ENCODE results near the gene PLA2G3.
"Not testable (repeated sequence)": the region's sequence is repeated elsewhere in the genome, so short reads cannot be mapped to it uniquely, and the experiment has no call there.

The PLA2G3 gene

DNA sequence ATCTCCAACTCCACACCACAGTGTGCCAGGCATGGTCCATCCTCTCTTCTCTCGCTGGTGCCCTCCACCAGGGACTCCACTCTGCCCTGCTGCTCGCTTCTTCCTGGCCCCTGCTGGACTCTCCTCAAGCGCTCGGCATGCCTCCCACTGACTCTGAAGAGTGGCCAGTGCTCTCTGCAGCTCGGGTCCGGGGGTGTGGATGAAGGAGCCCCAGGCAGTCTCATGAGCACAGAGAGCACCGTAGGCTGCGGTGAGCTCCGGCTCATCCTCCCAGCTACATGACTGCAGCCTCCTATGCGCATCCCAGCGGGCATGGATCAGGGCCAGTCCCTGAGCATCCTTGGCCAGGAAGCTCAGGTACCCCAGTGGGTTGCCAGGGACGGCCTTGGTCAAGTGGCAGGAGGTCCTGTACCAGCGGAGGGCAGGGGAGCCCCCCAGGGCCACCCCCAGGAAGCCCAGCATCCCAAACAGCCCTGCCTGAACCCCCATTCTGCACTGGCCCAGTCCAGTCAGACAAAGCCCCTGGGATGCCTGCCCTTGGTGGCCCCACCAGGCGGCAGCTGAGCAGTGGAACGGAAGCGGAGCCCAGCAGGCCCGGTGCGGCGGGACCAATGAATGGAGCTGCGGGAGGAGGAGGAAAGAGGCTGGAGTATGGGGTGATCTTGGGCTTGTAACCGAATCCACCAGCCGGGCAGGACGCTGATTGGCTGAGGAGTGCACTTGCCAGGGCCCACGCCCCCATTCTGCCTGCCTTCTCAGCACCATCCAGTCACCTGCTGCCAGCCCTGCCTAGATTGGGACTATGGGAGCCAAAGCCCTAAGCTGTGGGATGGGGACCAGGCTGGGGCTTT is at the start of gene PLA2G3:
Gene PLA2G3 (minus strand): TSS at position 643 of the 851 bp plus-strand sequence. CDS start 154 bp downstream, at position 489.
- DNase-seq, result peak; percentile 57

GRCh38 chr22:31187627-31188026 is 47.3 kb upstream of the PLA2G3 start:
- no peak for DNase-seq

DNA sequence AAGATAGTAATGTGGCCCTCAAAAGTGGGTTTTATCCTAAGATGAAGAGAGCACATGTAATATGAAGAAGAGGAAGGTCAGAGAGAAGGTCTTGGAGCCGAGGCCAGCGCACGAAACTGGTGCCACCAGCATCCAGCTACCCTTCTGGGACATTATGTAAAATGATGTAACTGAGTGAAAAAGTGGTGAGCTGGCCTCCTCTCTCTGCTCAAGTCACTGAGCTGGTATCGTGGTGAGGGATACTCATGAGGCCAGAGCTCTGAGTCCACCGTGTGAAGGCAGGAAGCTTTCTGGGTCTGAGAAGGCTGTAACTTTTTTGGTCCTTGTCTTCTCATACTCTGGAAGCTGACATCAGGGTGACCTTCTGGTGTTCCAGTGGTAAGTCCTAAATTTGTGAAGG is 44.7 kb upstream of the PLA2G3 start:
- no peak for DNase-seq

- no peak for DNase-seq
Measured at GRCh38 chr22:31184015-31184414, 43.7 kb upstream of the PLA2G3 start.

DNA sequence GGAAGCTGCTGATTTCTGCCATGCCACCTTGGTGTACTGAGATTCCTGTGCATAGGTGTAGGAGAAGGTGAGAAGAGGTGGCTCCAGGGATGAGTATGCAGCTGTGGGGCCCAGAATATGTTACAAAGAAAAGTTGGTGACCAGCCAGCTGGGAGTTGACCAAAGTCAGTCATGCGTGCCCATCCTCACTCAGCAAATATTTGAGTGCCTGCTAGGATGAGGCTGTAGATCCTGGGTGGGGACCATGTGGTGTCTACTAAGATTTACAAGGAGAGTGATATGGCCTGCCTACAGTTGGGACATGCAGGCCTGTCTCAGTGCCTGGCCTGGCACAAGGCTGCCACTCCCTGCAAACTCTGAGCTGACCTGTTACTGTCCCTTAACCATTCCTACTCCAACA is 39.0 kb upstream of the PLA2G3 start:
- DNase-seq, result no peak

GRCh38 chr22:31178859-31179258 is 38.6 kb upstream of the PLA2G3 start:
- no peak for DNase-seq

- DNase-seq, result peak; percentile 93
Measured at GRCh38 chr22:31177420-31178162, 37.3 kb upstream of the PLA2G3 start.

GRCh38 chr22:31176923-31177322 is 36.6 kb upstream of the PLA2G3 start:
- no peak for DNase-seq

- peak; percentile 92 for DNase-seq
Measured at GRCh38 chr22:31173386-31174145, 33.3 kb upstream of the PLA2G3 start.

DNA sequence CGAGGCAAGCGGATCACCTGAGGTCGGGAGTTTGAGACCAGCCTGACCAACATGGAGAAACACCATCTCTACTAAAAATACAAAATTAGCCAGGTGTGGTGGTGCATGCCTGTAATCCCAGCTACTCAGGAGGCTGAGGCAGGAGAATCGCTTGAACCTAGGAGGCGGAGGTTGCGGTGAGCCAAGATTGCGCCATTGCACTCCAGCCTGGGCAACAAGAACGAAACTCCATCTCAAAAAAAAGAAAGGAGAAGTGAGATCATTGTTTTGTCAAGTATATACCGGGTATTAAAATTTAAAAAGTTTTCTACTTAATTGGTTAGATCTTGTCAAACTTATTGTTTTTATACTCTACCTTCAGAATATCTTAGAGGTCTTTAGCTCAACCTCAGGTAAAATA is 31.4 kb upstream of the PLA2G3 start:
- not testable (repeated sequence) for DNase-seq

GRCh38 chr22:31170971-31171370 is 30.7 kb upstream of the PLA2G3 start:
- DNase-seq, result no peak

GRCh38 chr22:31162015-31162765 is 21.9 kb upstream of the PLA2G3 start:
- no peak for DNase-seq

DNA sequence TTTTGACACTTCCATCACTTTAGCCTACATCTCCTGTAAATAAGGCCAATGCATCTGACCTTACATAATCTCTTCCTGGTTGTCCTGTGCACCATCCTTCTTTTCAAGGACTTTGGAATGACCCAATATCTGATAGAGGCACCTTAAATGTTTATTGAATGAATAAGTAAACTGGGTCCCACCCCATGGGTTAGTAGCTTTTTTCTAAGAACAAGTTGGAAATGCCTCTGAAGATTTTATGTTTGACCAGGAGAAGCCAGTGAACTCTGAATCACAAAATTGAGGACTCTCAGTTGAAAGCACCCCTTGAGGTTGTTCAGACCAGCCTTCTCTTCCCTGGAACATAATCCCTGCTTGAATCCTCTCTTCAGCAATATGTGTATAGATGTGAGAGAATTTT is 21.1 kb upstream of the PLA2G3 start:
- DNase-seq, result no peak

- no peak for DNase-seq
Measured at GRCh38 chr22:31160328-31160978, 20.1 kb upstream of the PLA2G3 start.

- peak; percentile 48 for DNase-seq
Measured at GRCh38 chr22:31155422-31155821, 15.1 kb upstream of the PLA2G3 start.

- DNase-seq, result no peak
Measured at GRCh38 chr22:31154975-31155374, 14.7 kb upstream of the PLA2G3 start.

DNA sequence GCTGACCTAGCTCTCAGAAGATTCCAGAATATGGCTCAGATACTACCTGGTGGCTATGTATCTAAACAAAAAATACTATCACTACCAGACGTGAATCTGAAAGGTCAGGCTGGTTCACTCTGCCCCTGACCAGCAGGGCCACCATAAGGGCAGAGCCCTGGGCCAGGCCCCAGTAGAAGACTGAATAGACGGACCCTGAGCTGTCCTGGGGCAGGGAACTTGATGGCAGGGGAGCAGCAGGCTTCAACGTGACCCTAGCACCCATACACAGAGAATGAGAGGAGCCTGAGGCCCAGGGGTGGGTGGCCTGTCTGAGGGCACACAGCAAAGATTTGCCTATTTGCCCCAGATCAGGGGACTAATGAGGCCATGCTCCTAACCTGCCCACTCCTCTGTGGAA is 13.0 kb upstream of the PLA2G3 start:
- no peak for DNase-seq

DNA sequence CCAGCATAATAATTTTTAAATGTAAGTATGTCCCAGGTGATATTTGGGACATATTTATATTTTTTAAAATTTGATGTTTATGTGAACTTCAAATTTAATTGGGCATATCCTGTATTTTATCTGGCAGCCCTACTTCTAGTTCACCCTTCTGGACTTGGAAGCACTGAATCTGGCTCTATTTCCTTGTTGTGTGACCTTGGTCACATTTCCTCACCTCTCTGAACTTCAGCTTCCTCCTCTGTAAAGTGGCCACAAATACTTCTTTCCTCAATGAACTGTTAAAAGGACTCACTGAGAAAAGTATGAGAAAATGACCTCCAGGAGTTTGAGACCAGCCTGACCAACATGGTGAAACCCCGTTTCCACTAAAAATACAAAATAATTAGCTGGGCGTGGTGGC is 11.6 kb upstream of the PLA2G3 start:
- no peak for DNase-seq

GRCh38 chr22:31150615-31151014 is 10.3 kb upstream of the PLA2G3 start:
- DNase-seq, result no peak

GRCh38 chr22:31148953-31149627 is 8.8 kb upstream of the PLA2G3 start:
- DNase-seq, result peak; percentile 76

GRCh38 chr22:31148488-31148887 is 8.2 kb upstream of the PLA2G3 start:
- DNase-seq, result no peak

Measured in HCEC 1CT (cell line).